DMS79 (cell line): ENCODE results near the gene TUBG2.
A peak's percentile ranks its signal among the peaks of the same experiment; 100 is the strongest.
"Not testable (repeated sequence)": the region's sequence is repeated elsewhere in the genome, so short reads cannot be mapped to it uniquely, and the experiment has no call there.

Source experiments
- DNase-seq: peaks from one replicate; lab custom pipeline; 2025; lab: John Stamatoyannopoulos, UW

TUBG2 gene

GRCh38 chr17:42659079-42659931 is at the start of gene TUBG2:
TUBG2 (plus strand) TSS chr17:42659284; CDS start chr17:42659504, 220 bp downstream.
- peak; percentile 94 for DNase-seq

- DNase-seq: peak; percentile 41
These were observed 49.0 kb upstream of the TUBG2 start for GRCh38 chr17:42609814-42610801.

- no peak for DNase-seq
These were observed 47.1 kb upstream of the TUBG2 start for GRCh38 chr17:42612013-42612412.

GRCh38 chr17:42613699-42614295 is 45.3 kb upstream of the TUBG2 start:
- DNase-seq: no peak

- peak; percentile 94 for DNase-seq
These were observed 41.1 kb upstream of the TUBG2 start for GRCh38 chr17:42617956-42618431.

- peak; percentile 85 for DNase-seq
These were observed 40.5 kb upstream of the TUBG2 start for GRCh38 chr17:42618442-42619150.

- not testable (repeated sequence) for DNase-seq
These were observed 37.1 kb upstream of the TUBG2 start for GRCh38 chr17:42621987-42622386.

GRCh38 chr17:42623271-42623670 is 35.8 kb upstream of the TUBG2 start:
- DNase-seq: no peak

- DNase-seq: no peak
These were observed 35.1 kb upstream of the TUBG2 start for GRCh38 chr17:42623732-42624596.

GRCh38 chr17:42627032-42627764 is 31.9 kb upstream of the TUBG2 start:
- DNase-seq: not testable (repeated sequence)

- DNase-seq: no peak
These were observed 29.6 kb upstream of the TUBG2 start for GRCh38 chr17:42629411-42630009.

- DNase-seq: no peak
These were observed 26.1 kb upstream of the TUBG2 start for GRCh38 chr17:42632949-42633444.

GRCh38 chr17:42639525-42640113 is 19.5 kb upstream of the TUBG2 start:
- no peak for DNase-seq

- no peak for DNase-seq
These were observed 19.0 kb upstream of the TUBG2 start for GRCh38 chr17:42640121-42640520.

GRCh38 chr17:42642336-42642735 is 16.7 kb upstream of the TUBG2 start:
- peak; percentile 49 for DNase-seq

GRCh38 chr17:42647778-42648177 is 11.3 kb upstream of the TUBG2 start:
- DNase-seq: no peak

GRCh38 chr17:42651392-42651791 is 7.7 kb upstream of the TUBG2 start:
- no peak for DNase-seq
